AG08395 (cell line): ENCODE results near the gene IFNA1.
"Not testable (repeated sequence)": the region's sequence is repeated elsewhere in the genome, so short reads cannot be mapped to it uniquely, and the experiment has no call there.

Experiments used
- DNase-seq: peaks from one replicate; pipeline ENCODE4 v3.0.0; 2012; ENCODE audit warnings: mixed read lengths, low spot score

Gene IFNA1

DNA sequence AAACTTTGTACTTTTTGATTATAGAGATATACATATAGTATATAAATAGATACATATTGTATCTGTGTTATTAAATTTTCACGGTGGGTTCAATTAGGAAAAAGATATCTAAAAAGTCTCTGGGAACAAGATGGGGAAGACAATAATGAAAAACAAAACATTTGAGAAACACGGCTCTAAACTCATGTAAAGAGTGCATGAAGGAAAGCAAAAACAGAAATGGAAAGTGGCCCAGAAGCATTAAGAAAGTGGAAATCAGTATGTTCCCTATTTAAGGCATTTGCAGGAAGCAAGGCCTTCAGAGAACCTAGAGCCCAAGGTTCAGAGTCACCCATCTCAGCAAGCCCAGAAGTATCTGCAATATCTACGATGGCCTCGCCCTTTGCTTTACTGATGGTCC, at the start of gene IFNA1:
TSS of gene IFNA1 (plus strand) at position 301 of the 400 bp plus-strand sequence. CDS start at position 370, 69 bp downstream.
- no peak for DNase-seq

- DNase-seq = no peak
Measured at GRCh38 chr9:21392270-21392669, 48.0 kb upstream of the IFNA1 start.

GRCh38 chr9:21395778-21396717, 44.2 kb upstream of the IFNA1 start:
- no peak for DNase-seq

DNA sequence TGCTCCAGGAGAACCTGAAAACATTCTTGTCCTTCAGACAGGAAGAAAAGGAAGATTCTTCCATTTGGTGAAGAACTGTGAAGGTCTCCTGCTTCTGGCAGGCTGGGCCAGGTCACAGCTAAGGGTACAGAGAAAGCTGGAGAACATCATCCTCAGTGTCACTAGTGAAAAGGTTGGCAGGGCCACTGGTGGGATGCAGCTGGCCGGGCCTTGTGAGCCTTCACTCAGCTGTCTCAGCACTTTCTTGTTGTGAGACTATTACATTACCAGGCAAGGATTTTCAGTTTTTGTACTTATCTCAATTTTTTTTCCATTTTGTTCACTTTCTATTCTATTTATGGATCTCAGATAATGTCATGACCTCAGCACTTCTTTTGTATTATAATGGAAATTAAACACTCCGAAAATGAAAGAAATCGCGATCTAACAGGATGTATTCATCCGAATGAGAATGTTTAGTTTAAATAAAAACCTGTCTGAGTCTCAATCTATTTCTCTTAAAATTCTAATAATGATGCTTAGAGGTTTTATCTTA, 41.2 kb upstream of the IFNA1 start:
- DNase-seq = no peak

DNA sequence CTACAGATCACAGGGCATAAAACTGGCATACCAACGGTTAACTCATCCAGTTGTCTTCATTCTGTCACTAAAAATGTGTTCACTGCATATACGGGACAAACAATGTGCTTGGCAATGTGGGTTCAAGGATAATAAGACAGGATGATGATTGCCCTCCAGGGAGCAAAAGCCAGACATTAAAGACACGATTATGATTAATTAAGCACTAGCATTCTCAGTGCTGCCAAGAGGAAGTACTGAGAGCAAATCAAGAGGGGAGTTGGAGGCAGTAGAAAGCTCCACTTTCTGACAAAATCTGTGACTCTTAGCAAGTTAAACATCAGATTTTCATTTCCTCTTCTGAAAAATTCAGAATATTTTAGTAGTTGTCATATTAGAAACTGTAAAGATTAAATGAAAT, 40.3 kb upstream of the IFNA1 start:
- no peak for DNase-seq

DNA sequence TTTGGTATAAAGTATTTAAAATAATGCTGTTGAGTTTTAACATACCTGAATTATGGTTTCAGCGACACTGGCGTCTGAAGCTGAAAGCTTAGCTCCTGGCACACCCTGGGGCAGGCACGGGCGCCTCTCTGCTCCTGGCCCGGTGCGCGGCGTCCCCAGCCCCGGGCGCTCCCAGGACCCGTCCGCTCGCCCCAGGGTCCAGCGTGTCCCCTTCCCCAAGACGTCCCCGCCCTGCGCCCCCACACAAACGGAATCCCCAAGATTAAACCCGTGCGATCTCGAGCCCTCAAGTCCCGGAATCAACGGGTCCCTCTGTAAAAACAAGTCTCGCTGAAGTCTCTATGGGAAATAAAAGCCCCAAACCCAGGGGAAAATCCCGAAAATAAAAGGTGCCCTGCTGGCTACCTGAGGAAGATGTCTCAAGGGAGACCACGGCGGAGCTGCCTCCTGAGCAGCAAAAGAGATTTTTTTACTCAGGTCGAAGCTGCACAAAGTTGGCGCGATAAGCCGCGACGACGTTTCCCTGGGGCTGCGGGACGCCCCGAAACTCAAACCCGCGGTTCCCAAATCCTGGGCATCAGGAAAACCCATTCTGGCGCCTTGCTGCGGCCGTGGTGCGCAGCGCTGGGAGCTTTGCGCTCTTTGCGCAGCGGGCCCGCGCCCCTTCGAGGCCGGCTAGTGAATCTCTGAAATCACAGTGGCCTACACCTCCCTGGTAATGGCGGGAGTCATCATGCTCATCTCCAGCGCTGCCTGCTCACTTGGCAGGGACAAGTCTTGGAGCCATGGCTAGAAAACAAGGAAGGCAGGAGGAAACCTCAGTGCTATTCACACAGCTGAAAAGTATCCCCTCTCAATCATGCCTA, 37.6 kb upstream of the IFNA1 start:
- peak; percentile 27 for DNase-seq

DNA sequence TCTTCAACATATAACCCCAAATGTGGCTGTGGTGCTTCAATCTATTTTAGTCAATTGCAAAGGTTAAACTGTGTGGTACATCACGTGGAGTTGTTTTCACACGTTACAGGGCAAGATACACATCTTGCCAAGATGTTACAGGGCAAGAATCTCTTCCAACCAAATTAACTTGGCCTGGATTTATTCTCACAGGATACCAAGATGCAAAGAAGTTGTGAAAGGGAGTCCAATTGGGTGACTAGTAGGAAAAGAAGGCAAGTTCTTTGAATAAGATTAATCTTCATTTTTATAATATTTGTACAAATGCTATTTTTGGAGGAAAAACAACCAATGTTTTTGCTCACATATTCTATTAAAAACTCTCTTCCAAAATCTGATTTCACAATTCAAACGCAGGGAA, 36.1 kb upstream of the IFNA1 start:
- no peak for DNase-seq

DNA sequence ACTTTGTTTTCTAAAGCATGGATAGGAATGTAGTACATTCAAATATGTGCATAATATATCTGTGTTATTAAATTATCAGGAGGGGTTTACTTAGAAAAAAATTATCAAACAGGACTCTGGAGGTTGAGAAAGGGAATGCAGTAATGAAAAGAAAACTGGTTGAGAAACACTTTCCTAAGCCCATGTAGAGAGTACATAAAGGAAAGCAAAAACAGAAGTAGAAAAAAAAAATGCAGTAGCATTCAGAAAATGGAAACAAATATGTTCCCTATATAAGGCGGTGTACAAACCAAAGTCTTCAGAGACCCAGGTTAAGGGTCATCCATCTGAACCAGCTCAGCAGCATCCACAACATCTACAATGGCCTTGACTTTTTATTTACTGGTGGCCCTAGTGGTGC, 31.4 kb upstream of the IFNA1 start, which contains the start of gene IFNA8:
TSS of gene IFNA8 (plus strand) at position 301 of the 400 bp plus-strand sequence. CDS start at position 361, 60 bp downstream.
- no peak for DNase-seq

DNA sequence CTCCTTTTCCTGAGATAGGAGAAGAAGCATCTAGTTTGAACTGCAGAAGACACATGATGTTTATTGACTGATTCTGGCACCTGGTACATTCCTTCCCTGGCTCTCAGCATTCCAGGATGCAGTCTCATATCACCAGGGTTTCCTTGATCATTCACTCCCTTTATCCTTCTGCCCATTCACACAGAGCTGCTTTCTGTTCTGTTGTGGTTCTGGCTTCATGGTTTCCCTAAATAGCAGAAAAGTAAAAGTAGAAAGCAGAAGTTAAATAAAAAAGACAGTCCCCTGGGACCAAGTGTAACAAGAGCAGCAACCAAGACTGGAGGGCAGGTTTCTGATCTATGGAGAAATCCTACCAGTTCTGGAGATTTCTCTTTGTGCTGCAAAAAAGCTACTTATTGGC, 28.1 kb upstream of the IFNA1 start:
- no peak for DNase-seq

GRCh38 chr9:21413151-21413550, 27.1 kb upstream of the IFNA1 start:
- DNase-seq = no peak

DNA sequence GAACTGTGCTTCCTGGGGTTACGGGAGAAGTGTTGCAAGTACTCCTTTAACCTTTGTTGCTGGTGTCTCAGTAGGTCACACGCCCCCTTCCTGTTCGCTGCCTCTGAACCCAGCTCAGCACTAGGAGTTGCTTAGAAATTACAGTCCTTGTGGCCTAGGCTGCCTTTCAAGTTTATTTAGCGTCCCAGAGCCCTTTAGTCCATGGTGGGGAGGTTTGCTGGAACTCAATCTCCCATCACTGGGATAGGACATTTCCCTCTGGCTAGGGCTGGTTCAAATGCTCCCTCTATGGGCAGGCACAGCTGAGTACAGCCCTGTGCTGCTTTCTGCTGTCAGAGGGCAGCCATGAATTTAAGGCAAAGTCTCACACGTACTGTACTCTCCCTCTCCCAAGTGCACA, 26.6 kb upstream of the IFNA1 start:
- no peak for DNase-seq

DNA sequence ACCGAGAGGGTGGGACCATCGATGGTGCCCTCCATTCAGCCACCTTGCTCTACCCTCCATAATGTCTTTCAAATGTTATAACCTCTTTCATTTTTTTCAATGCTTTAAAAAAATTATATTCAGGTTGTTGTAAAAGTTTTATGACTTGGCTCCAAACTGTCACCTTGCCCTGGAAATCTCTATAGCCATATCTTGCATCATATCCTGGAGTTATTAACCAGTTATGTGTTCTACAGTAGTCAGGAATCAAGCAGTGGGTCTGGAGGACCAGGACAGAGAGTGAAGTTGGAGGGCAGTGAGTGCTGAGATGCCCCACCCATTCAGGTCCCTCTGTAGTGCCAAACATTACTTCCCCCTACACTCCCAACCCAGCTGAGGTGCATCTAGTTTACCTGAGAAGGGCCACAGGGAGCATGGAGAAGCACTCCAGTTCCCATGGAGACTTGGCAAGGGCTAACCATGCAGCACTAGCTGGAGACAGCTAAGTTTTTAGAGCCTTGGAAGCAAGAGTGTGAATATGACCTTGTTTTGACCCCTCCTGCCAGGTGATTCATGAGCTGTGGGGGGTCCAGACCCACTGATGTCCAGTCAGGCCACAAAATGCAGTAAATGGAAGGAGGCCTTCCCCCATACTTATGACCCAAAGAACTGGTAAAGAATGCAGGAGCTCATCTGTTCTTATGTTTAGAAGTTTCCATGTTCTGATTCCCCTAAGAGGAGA, 25.9 kb upstream of the IFNA1 start:
- DNase-seq = no peak

DNA sequence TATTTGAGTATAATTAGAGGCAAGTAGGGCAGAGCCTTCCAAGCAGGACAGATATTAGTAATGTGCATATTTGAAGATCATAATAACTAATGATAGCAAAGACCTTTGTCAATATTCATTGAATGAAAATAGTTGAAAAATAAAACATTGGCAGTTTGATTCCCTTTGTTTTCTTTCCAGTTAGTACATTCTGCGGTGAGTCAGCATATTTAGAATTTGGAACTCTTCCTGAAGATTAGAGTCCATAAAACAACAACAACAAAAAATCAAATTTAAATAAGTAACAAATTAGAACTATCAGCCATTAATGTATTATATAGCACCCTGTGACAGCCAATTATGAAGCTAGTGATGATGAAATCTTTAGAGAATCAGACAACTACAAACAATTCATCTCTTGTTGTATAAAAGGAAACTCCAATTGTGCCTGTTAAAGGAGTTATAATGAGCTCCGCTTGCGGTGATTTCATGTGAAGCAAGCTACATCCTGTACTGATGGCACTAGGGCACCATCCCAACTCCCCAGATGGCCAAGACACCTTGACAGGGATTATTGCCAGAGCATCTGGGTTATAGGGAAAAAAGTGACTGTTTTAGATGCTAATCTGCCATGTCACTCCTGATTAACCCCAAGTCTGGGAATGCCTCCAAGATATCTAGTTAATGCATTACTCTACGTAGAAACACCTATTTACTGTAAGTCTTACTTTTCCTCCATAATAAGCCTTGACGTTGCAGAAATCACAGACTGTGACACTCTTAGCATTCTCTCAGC, 24.6 kb upstream of the IFNA1 start:
- DNase-seq = no peak

- DNase-seq = no peak
Measured at GRCh38 chr9:21428235-21428634, 12.0 kb upstream of the IFNA1 start.

DNA sequence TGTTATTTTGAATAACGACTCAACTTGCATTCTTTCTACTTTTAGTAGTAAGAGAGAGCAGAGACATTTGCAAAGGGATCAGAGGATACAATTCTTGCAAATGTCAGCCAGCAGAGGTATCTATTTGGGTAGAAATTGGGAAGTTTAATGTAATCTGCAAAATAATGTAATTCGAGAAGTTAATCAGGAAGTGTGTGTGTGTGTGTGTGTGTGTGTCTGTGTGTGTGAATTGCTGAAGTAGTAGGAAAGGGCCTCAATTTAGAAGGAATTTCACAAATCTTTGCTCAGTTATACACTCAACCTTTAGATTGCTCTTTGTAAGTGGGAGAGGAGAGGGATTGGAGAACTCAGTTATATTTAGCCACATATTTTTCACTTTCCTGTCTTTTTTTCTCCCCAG, 11.0 kb upstream of the IFNA1 start:
- no peak for DNase-seq

- no peak for DNase-seq
Measured at GRCh38 chr9:21432672-21433425, 7.4 kb upstream of the IFNA1 start.

GRCh38 chr9:21434202-21435014, 5.8 kb upstream of the IFNA1 start:
- peak; percentile 58 for DNase-seq

- not testable (repeated sequence) for DNase-seq
Measured at GRCh38 chr9:21435015-21435383, 5.2 kb upstream of the IFNA1 start.

DNA sequence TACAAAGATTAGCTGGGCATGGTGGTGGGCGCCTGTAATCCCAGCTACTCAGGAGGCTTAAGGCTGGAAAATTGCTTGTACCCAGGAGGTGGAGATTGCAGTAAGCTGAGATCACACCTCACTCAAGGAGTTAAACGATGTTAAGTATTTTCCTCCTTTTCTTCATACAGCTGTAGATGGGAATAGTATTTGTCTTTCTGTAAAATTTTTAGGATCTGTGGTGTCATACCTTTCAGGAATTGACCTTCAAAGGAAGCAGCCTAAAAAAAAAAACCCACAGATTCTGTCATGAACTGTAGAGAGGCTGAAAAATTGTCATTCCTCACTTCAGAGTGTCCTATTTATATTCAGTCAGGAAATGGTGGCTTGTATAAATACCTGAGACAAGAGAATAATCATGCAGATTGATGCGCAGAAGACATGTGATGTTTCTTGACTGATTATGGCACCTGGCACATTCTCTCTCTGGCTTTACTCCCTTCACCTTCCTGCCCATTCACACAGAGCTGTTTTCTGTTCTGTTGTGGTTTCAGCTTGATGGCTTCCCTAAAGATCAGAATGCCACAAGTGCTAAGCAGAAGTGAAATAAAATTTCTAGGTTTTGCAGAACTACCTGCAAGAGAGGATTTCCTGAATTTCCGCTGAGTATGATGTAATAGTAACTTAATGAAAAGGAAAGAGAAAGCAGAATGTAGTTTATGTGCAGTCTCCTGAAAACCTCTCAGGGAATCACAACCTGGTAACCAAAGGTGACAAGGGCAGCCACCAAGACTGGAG, 3.8 kb downstream of the IFNA1 start:
- DNase-seq = no peak
